ENCODE results near the gene SOCS1.

The SOCS1 gene

GRCh38 chr16:11285842-11286241, 29.8 kb upstream of the SOCS1 start:
- no peak for DNase-seq (ENCODE audit: low spot score)

GRCh38 chr16:11283820-11284248, 27.8 kb upstream of the SOCS1 start:
- DNase-seq (ENCODE audit: low spot score), result no peak

GRCh38 chr16:11280616-11281522, 24.9 kb upstream of the SOCS1 start, which contains the start of gene PRM1:
Gene PRM1 (minus strand): TSS chr16:11281330. CDS start chr16:11281238, 92 bp downstream.
- DNase-seq (ENCODE audit: low spot score), result peak; percentile 43

- DNase-seq (ENCODE audit: low spot score), result no peak
Observed at GRCh38 chr16:11278681-11279628, 23.0 kb upstream of the SOCS1 start.

GRCh38 chr16:11277607-11278337, 21.8 kb upstream of the SOCS1 start:
- DNase-seq (ENCODE audit: low spot score), result no peak

GRCh38 chr16:11276896-11277593, 21.0 kb upstream of the SOCS1 start:
- no peak for DNase-seq (ENCODE audit: low spot score)

- no peak for DNase-seq (ENCODE audit: low spot score)
Observed at GRCh38 chr16:11276143-11276895, 20.3 kb upstream of the SOCS1 start, which contains the start of gene PRM2. Gene PRM2 (minus strand): TSS chr16:11276480. CDS start chr16:11276370, 110 bp downstream.

- no peak for DNase-seq (ENCODE audit: low spot score)
Observed at GRCh38 chr16:11274964-11275363, 19.0 kb upstream of the SOCS1 start.

- no peak for DNase-seq (ENCODE audit: low spot score)
Observed at GRCh38 chr16:11273721-11274324, 17.8 kb upstream of the SOCS1 start.

GRCh38 chr16:11272921-11273720, 17.1 kb upstream of the SOCS1 start, which contains the start of gene PRM3:
Gene PRM3 (minus strand): TSS chr16:11273629. CDS start chr16:11273595, 34 bp downstream.
- no peak for DNase-seq (ENCODE audit: low spot score)

GRCh38 chr16:11272484-11272883, 16.5 kb upstream of the SOCS1 start:
- DNase-seq (ENCODE audit: low spot score), result no peak

GRCh38 chr16:11271610-11272009, 15.6 kb upstream of the SOCS1 start:
- no peak for DNase-seq (ENCODE audit: low spot score)

- no peak for DNase-seq (ENCODE audit: low spot score)
Observed at GRCh38 chr16:11270602-11271162, 14.7 kb upstream of the SOCS1 start.

GRCh38 chr16:11268921-11269375, 12.9 kb upstream of the SOCS1 start, which contains the start of gene TNP2:
Gene TNP2 (minus strand): TSS chr16:11269325. CDS start chr16:11269262, 63 bp downstream.
- no peak for DNase-seq (ENCODE audit: low spot score)

- DNase-seq (ENCODE audit: low spot score), result no peak
Observed at GRCh38 chr16:11265124-11265523, 9.1 kb upstream of the SOCS1 start.

- DNase-seq (ENCODE audit: low spot score), result no peak
Observed at GRCh38 chr16:11264155-11264832, 8.3 kb upstream of the SOCS1 start.

- DNase-seq (ENCODE audit: low spot score), result no peak
Observed at GRCh38 chr16:11263737-11264136, 7.7 kb upstream of the SOCS1 start.
